KMS-11 (cell line): ENCODE results near the gene APOA5.

Experiments
- H2AFZ ChIP-seq: fragments of 200-600 bp; sonication (generic); 2 replicates; pipeline ENCODE4 v1.6.1; 2016; ENCODE audit warnings: antibody characterized with exemption, mixed run types, low read depth
- H3K27ac ChIP-seq: fragments of 200-600 bp; sonication (generic); 2 replicates; pipeline ENCODE4 v1.6.1; 2016; ENCODE audit warnings: mild to moderate bottlenecking, mixed run types
- H3K27me3 ChIP-seq: fragments of 200-600 bp; sonication (generic); 2 replicates; pipeline ENCODE4 v1.6.1; 2017; ENCODE audit warnings: mild to moderate bottlenecking, low read depth, mixed run types, moderate library complexity; ENCODE audit not compliant: insufficient read depth
- H3K36me3 ChIP-seq: fragments of 200-600 bp; sonication (generic); 2 replicates; pipeline ENCODE4 v1.6.1; 2017; ENCODE audit warnings: mild to moderate bottlenecking, mixed run types; ENCODE audit not compliant: insufficient read depth
- H3K4me1 ChIP-seq: fragments of 200-600 bp; sonication (generic); 2 replicates; pipeline ENCODE4 v1.6.1; 2016; ENCODE audit warnings: mild to moderate bottlenecking, low read depth, mixed run types; ENCODE audit not compliant: poor library complexity, severe bottlenecking
- H3K4me2 ChIP-seq: fragments of 200-600 bp; sonication (generic); 2 replicates; pipeline ENCODE4 v1.7.0; 2016; ENCODE audit warnings: mild to moderate bottlenecking, mixed run types
- H3K4me3 ChIP-seq: fragments of 200-600 bp; sonication (generic); IDR thresholded peaks from 2 replicates; pipeline ENCODE4 v1.6.1; 2017; ENCODE audit warnings: low read depth, low read length, mixed read lengths; ENCODE audit not compliant: insufficient read depth
- H3K79me2 ChIP-seq: fragments of 200-600 bp; sonication (generic); 2 replicates; pipeline ENCODE4 v1.6.1; 2016; ENCODE audit warnings: low read depth, mixed run types; ENCODE audit not compliant: insufficient read depth
- H3K9ac ChIP-seq: fragments of 200-600 bp; sonication (generic); 2 replicates; pipeline ENCODE4 v1.6.1; 2016; ENCODE audit warnings: mild to moderate bottlenecking, mixed run types
- H4K20me1 ChIP-seq: fragments of 200-600 bp; sonication (generic); 2 replicates; pipeline ENCODE4 v1.6.1; 2016; ENCODE audit warnings: mild to moderate bottlenecking, mixed run types; ENCODE audit not compliant: insufficient read depth
- CTCF ChIP-seq: fragments of 200-600 bp; sonication (generic); conservative IDR thresholded peaks from 2 replicates; pipeline ENCODE4 v1.6.1; 2017; ENCODE audit warnings: low read depth, mild to moderate bottlenecking, antibody characterized with exemption, low read length, moderate library complexity, mixed read lengths

Gene APOA5

GRCh38 chr11:116798368-116798767 lies 6.7 kb upstream of the APOA5 start:
- Histone ChIP-seq H3K4me3 (no peak overlapping the region), H3K79me2 (no peaks in the 10 kb centered on the region), H3K36me3 (no peaks in the 10 kb centered on the region), H3K27ac (no peak overlapping the region), H4K20me1 (no peaks in the 10 kb centered on the region), H3K9ac (no peak overlapping the region), H3K4me2 (no peak overlapping the region), H2AFZ (no peak overlapping the region), H3K27me3 (no peaks in the 10 kb centered on the region), H3K4me1 (no peaks in the 10 kb centered on the region)
- TF ChIP-seq CTCF: no peak

DNA sequence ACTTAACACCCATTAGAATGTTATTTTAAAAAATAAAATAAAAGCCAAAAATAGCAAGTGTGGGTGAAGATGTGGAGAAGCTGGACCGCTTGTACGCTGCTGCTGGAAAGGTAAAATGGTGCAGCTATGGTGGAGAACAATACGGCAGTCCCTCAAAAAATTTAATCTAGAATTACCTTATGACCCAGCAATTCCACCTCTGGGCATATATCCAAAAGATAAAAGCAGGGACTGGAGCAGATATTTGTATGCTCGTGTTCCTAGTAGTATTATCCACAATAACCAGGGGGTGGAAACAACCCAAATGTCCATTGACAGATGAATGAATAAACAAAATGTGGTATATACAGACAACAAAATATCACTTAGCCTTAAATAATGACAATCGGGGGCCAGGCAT lies 6.1 kb upstream of the APOA5 start:
- Histone ChIP-seq H3K4me2 (no peak overlapping the region), H3K9ac (no peak overlapping the region), H2AFZ (no peak overlapping the region), H3K4me3 (no peak overlapping the region), H4K20me1 (no peaks in the 10 kb centered on the region), H3K27ac (no peak overlapping the region), H3K36me3 (no peaks in the 10 kb centered on the region), H3K27me3 (no peaks in the 10 kb centered on the region), H3K79me2 (no peaks in the 10 kb centered on the region), H3K4me1 (no peaks in the 10 kb centered on the region)
- TF ChIP-seq CTCF: no peak

- Histone ChIP-seq H3K36me3 (no peaks in the 10 kb centered on the region), H3K27me3 (no peaks in the 10 kb centered on the region), H3K9ac (no peak overlapping the region), H3K4me1 (no peaks in the 10 kb centered on the region), H2AFZ (no peak overlapping the region), H4K20me1 (no peaks in the 10 kb centered on the region), H3K4me2 (no peak overlapping the region), H3K4me3 (no peak overlapping the region), H3K27ac (no peak overlapping the region), H3K79me2 (no peaks in the 10 kb centered on the region)
- no peak for TF ChIP-seq CTCF
Observed at GRCh38 chr11:116796548-116796947, 4.9 kb upstream of the APOA5 start.

GRCh38 chr11:116794851-116795250 lies 3.2 kb upstream of the APOA5 start:
- no peak overlapping the region for H2AFZ ChIP-seq
- no peaks in the 10 kb centered on the region for H4K20me1 ChIP-seq
- H3K36me3 ChIP-seq: no peaks in the 10 kb centered on the region
- TF ChIP-seq CTCF: no peak
- no peak overlapping the region for H3K4me2 ChIP-seq
- H3K4me1 ChIP-seq: no peaks in the 10 kb centered on the region
- H3K4me3 ChIP-seq: no peak overlapping the region
- H3K27me3 ChIP-seq: no peaks in the 10 kb centered on the region
- no peaks in the 10 kb centered on the region for H3K79me2 ChIP-seq
- H3K27ac ChIP-seq: no peak overlapping the region
- H3K9ac ChIP-seq: no peak overlapping the region

DNA sequence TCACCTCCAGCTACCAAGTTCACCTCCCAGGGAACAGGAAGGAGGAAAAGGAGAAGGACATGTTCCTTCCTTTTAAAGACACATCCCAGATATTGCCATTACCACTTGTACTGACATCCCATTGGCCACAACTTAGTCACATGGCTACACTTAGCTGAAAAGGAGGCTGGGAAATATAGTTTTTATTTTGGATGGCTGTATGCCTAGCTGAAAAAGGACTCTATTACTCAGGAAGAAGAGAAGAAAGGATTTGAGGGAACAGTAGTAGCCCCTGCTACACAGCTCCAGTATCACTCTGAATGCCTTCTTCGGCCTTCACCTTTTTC lies 2.1 kb upstream of the APOA5 start:
- TF ChIP-seq CTCF: no peak
- Histone ChIP-seq H3K4me1 (peaks cover under 1% of the 10 kb centered on the region), H3K27me3 (no peaks in the 10 kb centered on the region), H3K79me2 (no peaks in the 10 kb centered on the region), H3K9ac (no peak overlapping the region), H3K36me3 (no peaks in the 10 kb centered on the region), H3K4me3 (no peak overlapping the region), H2AFZ (no peak overlapping the region), H3K27ac (no peak overlapping the region), H3K4me2 (no peak overlapping the region), H4K20me1 (no peaks in the 10 kb centered on the region)
